ENCODE measurements around the gene NRBF2.
"Not testable (repeated sequence)": the region's sequence is repeated elsewhere in the genome, so short reads cannot be mapped to it uniquely, and the experiment has no call there.

The NRBF2 gene

DNA sequence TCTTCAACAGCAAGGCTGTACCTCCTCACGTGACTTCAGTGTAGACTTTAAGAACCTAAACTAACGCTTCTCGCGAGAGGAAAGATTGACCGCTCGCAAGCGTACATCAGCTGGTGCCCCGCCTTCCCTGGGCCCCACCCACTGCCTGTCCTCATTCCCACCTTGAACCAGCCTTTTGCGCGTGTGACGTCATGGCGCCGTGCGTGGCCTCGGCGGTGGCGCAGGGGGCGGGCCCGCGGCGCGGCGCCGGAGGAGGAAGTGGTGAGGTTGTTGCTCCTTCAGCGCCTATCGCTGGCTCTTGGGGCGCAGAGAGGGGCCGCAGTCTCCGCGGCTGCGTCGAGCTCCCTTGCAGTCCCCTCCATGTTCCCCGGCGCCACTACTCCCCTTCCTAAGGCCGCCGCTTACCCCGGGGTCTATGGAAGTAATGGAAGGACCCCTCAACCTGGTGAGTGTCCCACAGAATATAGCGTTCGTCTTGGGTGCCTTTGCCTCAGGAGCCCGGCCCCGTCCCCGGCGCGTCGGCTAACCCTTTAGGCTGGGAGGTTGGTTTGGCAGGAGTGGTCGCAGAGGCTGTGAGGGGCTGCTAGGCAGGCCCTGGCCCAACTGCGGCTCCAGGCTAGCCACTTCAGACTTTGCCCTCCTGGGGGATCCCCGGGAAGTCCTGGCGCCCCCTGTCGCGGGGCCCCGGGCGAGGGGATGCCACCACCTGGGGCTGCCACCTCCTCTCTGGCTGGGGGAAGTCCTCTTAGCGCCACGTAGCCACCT lies at the start of gene NRBF2:
NRBF2 (plus strand) TSS at position 273 of the 765 bp plus-strand sequence; CDS start at position 416, 143 bp downstream.
- DNase-seq (ENCODE audit: low read depth): peak; percentile 93
- H3K4me3 ChIP-seq (ENCODE audit: low read length): peak within 1 kb of the TSS; percentile 96
- peak; percentile 49 for TF ChIP-seq CTCF (conservative IDR thresholded peaks at IDR 0.05; ENCODE audit: low read depth, low read length)

GRCh38 chr10:63083406-63083805 lies 49.7 kb upstream of the NRBF2 start:
- not testable (repeated sequence) for H3K4me3 ChIP-seq (ENCODE audit: low read length); DNase-seq (ENCODE audit: low read depth)

GRCh38 chr10:63083904-63084689 lies 49.0 kb upstream of the NRBF2 start:
- TF ChIP-seq CTCF (conservative IDR thresholded peaks at IDR 0.05; ENCODE audit: low read depth, low read length): peak; percentile 65
- no peak overlapping the region for H3K4me3 ChIP-seq (ENCODE audit: low read length)
- DNase-seq (ENCODE audit: low read depth): peak; percentile 42

GRCh38 chr10:63084690-63085382 lies 48.3 kb upstream of the NRBF2 start:
- no peak overlapping the region for H3K4me3 ChIP-seq (ENCODE audit: low read length)
- no peak for DNase-seq (ENCODE audit: low read depth)
- TF ChIP-seq CTCF (conservative IDR thresholded peaks at IDR 0.05; ENCODE audit: low read depth, low read length): no peak

DNA sequence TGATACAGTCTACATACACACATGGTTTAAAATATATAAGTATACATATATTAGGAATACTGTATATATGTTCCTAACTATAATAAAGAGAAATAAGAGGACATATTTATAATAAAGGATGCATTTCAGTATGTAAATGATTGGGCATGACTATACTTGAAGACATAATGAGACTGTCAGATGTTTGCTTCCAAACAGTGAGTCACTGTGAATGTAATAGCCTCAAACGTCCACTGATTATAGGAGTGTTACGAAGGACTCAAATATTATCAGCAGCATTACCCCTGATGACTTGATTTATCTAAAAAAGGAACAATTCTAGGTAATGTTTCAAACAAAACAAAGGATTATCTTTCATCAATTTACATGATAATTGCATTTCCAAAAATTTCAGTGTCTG lies 39.9 kb upstream of the NRBF2 start:
- no peak for DNase-seq (ENCODE audit: low read depth)

GRCh38 chr10:63094405-63094804 lies 38.7 kb upstream of the NRBF2 start:
- H3K4me3 ChIP-seq (ENCODE audit: low read length): no peak overlapping the region
- no peak for TF ChIP-seq CTCF (conservative IDR thresholded peaks at IDR 0.05; ENCODE audit: low read depth, low read length)
- no peak for DNase-seq (ENCODE audit: low read depth)

More for the DNA sequence above, 39.9 kb upstream of the NRBF2 start:
- no peak for TF ChIP-seq CTCF (conservative IDR thresholded peaks at IDR 0.05; ENCODE audit: low read depth, low read length)
- no peak overlapping the region for H3K4me3 ChIP-seq (ENCODE audit: low read length)

GRCh38 chr10:63094881-63095280 lies 38.2 kb upstream of the NRBF2 start:
- no peak for TF ChIP-seq CTCF (conservative IDR thresholded peaks at IDR 0.05; ENCODE audit: low read depth, low read length)
- no peak for DNase-seq (ENCODE audit: low read depth)

More at GRCh38 chr10:63094881-63095280, 38.2 kb upstream of the NRBF2 start:
- no peak overlapping the region for H3K4me3 ChIP-seq (ENCODE audit: low read length)

All from retinal pigment epithelial cell (primary cell).